HepG2 (cell line): Measurements from ENCODE around the gene LRRFIP2. TPM values are rescaled to one million over a fixed set of nuclear protein-coding genes. Genes with fewer than 3 reads are reported as not detected.

Source experiments
- ATAC-seq: fragments of 200-7000 bp; cut with Tn5 transposase; 3 replicates; pipeline ENCODE4 v1.9.1; 2020; ENCODE audit warnings: mild to moderate bottlenecking, moderate library complexity
- BruUV-seq: library from RNA; stranded (reverse); fragments of 400-500 nt; replicated peaks from 2 replicates; lab custom pipeline; 2021; lab: Mats Ljungman, UMichigan
- CTCF ChIA-PET: fragments of 300-600 bp; formaldehyde crosslinking; extraction: SDS; loops from one replicate; lab custom pipeline; 2021; ENCODE audit warnings: low total read pairs, inconsistent platforms, low intra/inter-chr PET ratio; lab: Yijun Ruan, JAX
- POLR2A ChIA-PET: fragments of 350-600 bp; sonication (Branson Sonifier 250); formaldehyde crosslinking; loops from one replicate; lab custom pipeline; 2020; ENCODE audit warnings: antibody characterized with exemption, inconsistent platforms; lab: Yijun Ruan, JAX
- DNase-seq: peaks from one replicate; pipeline ENCODE4 v3.0.0-alpha.2; 2015; ENCODE audit warnings: low spot score
- FAIRE-seq: peaks from 3 replicates; lab custom pipeline; 2011; peaks lifted over from hg19 to GRCh38; lab: Jason Lieb, UNC
- H2AFZ ChIP-seq: one replicate; pipeline ENCODE4 v1.6.1; 2011; ENCODE audit warnings: low read length, inconsistent platforms
- H3K27ac ChIP-seq: fragments of 300-600 bp; 3 replicates; pipeline ENCODE4 v1.8.0; 2011; ENCODE audit warnings: mixed run types, mild to moderate bottlenecking, mixed read lengths, low read length, inconsistent platforms; ENCODE audit not compliant: insufficient read depth; ENCODE audit errors: extremely low read length
- H3K27me3 ChIP-seq, 2 experiments: fragments of 200-600 bp in 1 of 2; 2 replicates in 1 of 2; 3 replicates in 1 of 2; pipeline versions ENCODE4 v1.6.0 to v1.8.0; 2011; ENCODE audit warnings: low read length in 2 of 2, mild to moderate bottlenecking in 2 of 2, moderate library complexity in 2 of 2, inconsistent platforms in 1 of 2; ENCODE audit not compliant: insufficient read depth in 2 of 2, control insufficient read depth in 1 of 2
- H3K36me3 ChIP-seq, 2 experiments: fragments of 200-600 bp in 1 of 2; replicated peaks in 1 of 2; 2 replicates in 1 of 2; 3 replicates in 1 of 2; pipeline versions ENCODE4 v1.5.1 to v1.8.0; 2011; ENCODE audit warnings: low read length in 2 of 2, inconsistent platforms in 1 of 2; ENCODE audit not compliant: insufficient read depth in 2 of 2, control insufficient read depth in 1 of 2
- H3K4me1 ChIP-seq: 2 replicates; pipeline ENCODE4 v1.5.1; 2012; ENCODE audit warnings: low read length, inconsistent platforms; ENCODE audit not compliant: insufficient read depth
- H3K4me2 ChIP-seq: 2 replicates; pipeline ENCODE4 v1.6.0; 2011; ENCODE audit warnings: low read depth, low read length, inconsistent platforms
- H3K4me3 ChIP-seq, 3 experiments: fragments of 200-600 bp in 1 of 3; sonication (generic), shearing (Covaris generic) in 1 of 3; replicated peaks in 1 of 3; 2 replicates each; pipeline ENCODE4 v1.5.1; 2011 to 2016; ENCODE audit warnings: low read length in 3 of 3, inconsistent platforms in 2 of 3, low read depth in 2 of 3, mild to moderate bottlenecking in 2 of 3, control low read depth in 1 of 3, mixed read lengths in 1 of 3; ENCODE audit not compliant: insufficient read depth in 1 of 3
- H3K79me2 ChIP-seq: one replicate; pipeline ENCODE4 v1.6.1; 2011; ENCODE audit warnings: low read length, inconsistent platforms; ENCODE audit not compliant: insufficient read depth
- H3K9ac ChIP-seq: 2 replicates; pipeline ENCODE4 v1.6.0; 2011; ENCODE audit warnings: mild to moderate bottlenecking, low read depth, low read length, inconsistent platforms; ENCODE audit not compliant: insufficient read depth
- H3K9me3 ChIP-seq: 2 replicates; pipeline ENCODE4 v1.5.1; 2012; ENCODE audit warnings: mild to moderate bottlenecking, low read length
- H4K20me1 ChIP-seq: 2 replicates; pipeline ENCODE4 v1.6.0; 2011; ENCODE audit warnings: inconsistent platforms, mild to moderate bottlenecking, low read length, moderate library complexity; ENCODE audit not compliant: insufficient read depth
- AGO1 ChIP-seq: fragments of 200-400 bp; formaldehyde crosslinking; IDR thresholded peaks from 2 replicates; pipeline ENCODE4 v1.6.1; 2017; ENCODE audit warnings: mild to moderate bottlenecking, low read depth, low read length, moderate library complexity; ENCODE audit not compliant: poor library complexity, severe bottlenecking
- BCL6 ChIP-seq: IDR thresholded peaks from 2 replicates; pipeline ENCODE4 v1.6.1; 2016; ENCODE audit warnings: missing genetic modification reagents, missing compliant biosample characterization
- E2F2 ChIP-seq: sonication (generic); formaldehyde crosslinking; IDR thresholded peaks from 2 replicates; pipeline ENCODE4 v1.4.0; 2020; ENCODE audit warnings: missing genetic modification reagents, borderline replicate concordance
- ESRRA ChIP-seq: sonication (generic); formaldehyde crosslinking; IDR thresholded peaks from 2 replicates; pipeline ENCODE4 v1.5.1; 2020; ENCODE audit warnings: mild to moderate bottlenecking, low read depth, missing genetic modification reagents
- FOSL2 ChIP-seq: sonication (generic); formaldehyde crosslinking; IDR thresholded peaks from 2 replicates; pipeline ENCODE4 v1.4.0; 2020; ENCODE audit warnings: missing genetic modification reagents
- FOXP1 ChIP-seq, 2 experiments: fragments of 450-650 bp in 1 of 2; IDR thresholded peaks; 2 replicates each; pipeline ENCODE4 v1.6.1; 2017 to 2018; ENCODE audit warnings: antibody characterized with exemption in 1 of 2
- HMG20A ChIP-seq: IDR thresholded peaks from 2 replicates; pipeline ENCODE4 v1.6.1; 2016; ENCODE audit warnings: borderline replicate concordance
- NFE2 ChIP-seq: sonication (generic); formaldehyde crosslinking; IDR thresholded peaks from 2 replicates; pipeline ENCODE4 v1.4.0; 2020; ENCODE audit warnings: missing genetic modification reagents
- PBX3 ChIP-seq: sonication (generic); formaldehyde crosslinking; IDR thresholded peaks from 2 replicates; pipeline ENCODE4 v1.8.1; 2023; ENCODE audit warnings: missing genetic modification reagents, inconsistent platforms, borderline replicate concordance
- RFXAP ChIP-seq: sonication (generic); formaldehyde crosslinking; IDR thresholded peaks from 2 replicates; pipeline ENCODE4 v1.4.0; 2020; ENCODE audit warnings: missing genetic modification reagents, borderline replicate concordance
- THAP8 ChIP-seq: sonication (generic); formaldehyde crosslinking; IDR thresholded peaks from 2 replicates; pipeline ENCODE4 v1.5.1; 2020; ENCODE audit warnings: missing genetic modification reagents, mild to moderate bottlenecking, borderline replicate concordance
- XRCC5 ChIP-seq: fragments of 200-400 bp; formaldehyde crosslinking; optimal IDR thresholded peaks from 2 replicates; pipeline ENCODE3; 2017; ENCODE audit warnings: mild to moderate bottlenecking, low read length
- ZBTB4 ChIP-seq: sonication (generic); formaldehyde crosslinking; IDR thresholded peaks from 2 replicates; pipeline ENCODE4 v1.4.0; 2020; ENCODE audit warnings: missing genetic modification reagents, mild to moderate bottlenecking, borderline replicate concordance
- ZKSCAN1 ChIP-seq: fragments of 150-350 bp; IDR thresholded peaks from 2 replicates; pipeline ENCODE4 v1.6.1; 2014; ENCODE audit warnings: low read length
- ZNF121 ChIP-seq: sonication (generic); formaldehyde crosslinking; IDR thresholded peaks from 2 replicates; pipeline ENCODE4 v1.5.0; 2020; ENCODE audit warnings: mild to moderate bottlenecking, missing genetic modification reagents
- ZNF513 ChIP-seq: sonication (generic); formaldehyde crosslinking; conservative IDR thresholded peaks from 2 replicates; pipeline ENCODE4 v1.5.0; 2020; ENCODE audit warnings: missing genetic modification reagents
- ZNF644 ChIP-seq: IDR thresholded peaks from 2 replicates; pipeline ENCODE4 v1.6.1; 2016; ENCODE audit warnings: low read depth
- WGBS: methylation state at CpG from one replicate; pipeline ENCODE4 v1.1.6; 2017; ENCODE audit warnings: low lambda C conversion rate; 5-methylcytosine and 5-hydroxymethylcytosine counted together
- in situ Hi-C: cut with HindIII; loops from 2 replicates; pipeline ENCODE4 v1.10.0; 2017; ENCODE audit warnings: low pct_unique_long_range_greater_than_20kb; ENCODE audit not compliant: extremely low pct_ligation_motif_present
- intact Hi-C: fragments of 100-400 bp; cut with micrococcal nuclease; formaldehyde crosslinking; loops from one replicate; pipeline ENCODE4 v1.10.0; 2022; ENCODE audit not compliant: unreplicated experiment
- polyA plus RNA-seq, 8 experiments: library from polyadenylated mRNA; depleted of rRNA in 3 of 8; stranded (reverse) in 7 of 8; unstranded in 1 of 8; fragments of >200 nt; fragmentation: Illumina TruSeq in 4 of 8; extraction: Trizol in 4 of 8; gene quantifications; 2 replicates each; pipeline versions ENCODE4 v1.2.1 to v1.2.3, GENCODE V29; 2011 to 2016; ENCODE audit warnings: low read depth in 4 of 8, missing spikeins in 1 of 8, mixed read lengths in 1 of 8; ENCODE audit not compliant: insufficient read depth in 1 of 8
- total RNA-seq, 5 experiments: library from RNA; depleted of rRNA; stranded (reverse); fragments of >200 nt; fragmentation: Illumina TruSeq; extraction: Trizol; gene quantifications; 2 replicates each; pipeline ENCODE4 v1.2.3, GENCODE V29; 2016; ENCODE audit warnings: low read depth in 1 of 5

Gene LRRFIP2
- total and polyA plus RNA-seq, 2 of the 13 experiments (the other 11 are each of a cell fraction or from before 2014, with no cell fraction given), result 13.5 to 32.2 TPM

- TF ChIP-seq E2F2 (no peak), RFXAP (CRISPR knock-in tag) (no peak)
Observed at GRCh38 chr3:37132334-37132733, 42.0 kb downstream of the LRRFIP2 start (continued).

GRCh38 chr3:37131860-37132144 is 42.6 kb downstream of the LRRFIP2 start:
- Histone ChIP-seq H3K27ac (no peak overlapping the region), H3K27me3 (no peaks in the 10 kb centered on the region; a peak in 1 of 5 replicates), H3K9ac (no peak overlapping the region), H3K4me1 (peaks cover 16% of the 10 kb centered on the region), H3K4me3 (no peak overlapping the region), H2AFZ (no peak overlapping the region), H3K9me3 (no peaks in the 10 kb centered on the region), H3K36me3 (no peaks in the 10 kb centered on the region), H3K79me2 (peaks cover 8% of the 10 kb centered on the region), H3K4me2 (no peak overlapping the region), H4K20me1 (no peaks in the 10 kb centered on the region)
- FAIRE-seq, result no peak
- DNase-seq, result no peak
- WGBS, result 98% methylated on average over 2 of the region's 2 CpGs
- BruUV-seq, result no TSS peak
- in situ Hi-C loops, result no loop called here
- intact Hi-C loops, result no loop called here
- CTCF ChIA-PET, result no interaction called here
- POLR2A ChIA-PET, result no interaction called here
- no peak for ATAC-seq
- TF ChIP-seq HMG20A (CRISPR knock-in tag), result no peak
- no peak for TF ChIP-seq ZNF121
- no peak for TF ChIP-seq XRCC5
- TF ChIP-seq ESRRA, result no peak
- TF ChIP-seq ZNF644 (CRISPR knock-in tag), result no peak
- TF ChIP-seq PBX3 (CRISPR knock-in tag), result no peak
- no peak for TF ChIP-seq AGO1
- TF ChIP-seq NFE2, result no peak
- no peak for TF ChIP-seq BCL6 (CRISPR knock-in tag)
- TF ChIP-seq FOXP1 (IDR thresholded peaks at IDR 0.05), result no peak
- no peak for TF ChIP-seq FOXP1 (CRISPR knock-in tag; IDR thresholded peaks at IDR 0.05)
- TF ChIP-seq ZNF513 (CRISPR knock-in tag), result no peak
- no peak for TF ChIP-seq FOSL2
- no peak for TF ChIP-seq ZBTB4 (CRISPR knock-in tag)
- TF ChIP-seq THAP8 (CRISPR knock-in tag), result no peak
- no peak for TF ChIP-seq ZKSCAN1
